Adrenal gland (tissue), 5 donors: ENCODE results near the gene RAB1B.

Experiments
- POLR2A ChIP-seq, 2 donors: fragments of 450-650 bp; IDR thresholded peaks; one replicate each; pipeline ENCODE4 v1.6.1; 2017; ENCODE audit warnings: antibody characterized with exemption in 2 of 2, mild to moderate bottlenecking in 2 of 2, moderate library complexity in 1 of 2
- TF ChIP-seq, protein P1 (sequence below), 6 experiments: fragments of 450-650 bp in 4 of 6; fragments of 200-600 bp in 2 of 6; sonication (generic) in 1 of 6; IDR thresholded peaks; 1 replicate in 5 of 6; 2 replicates in 1 of 6; pipeline versions ENCODE4 v1.5.1 to v1.8.0; 2016 to 2021; ENCODE audit warnings: antibody characterized with exemption in 6 of 6, mild to moderate bottlenecking in 2 of 6, moderate library complexity in 1 of 6
- donor health status: DM: no; HTN: no; CAD: no.

DNA sequence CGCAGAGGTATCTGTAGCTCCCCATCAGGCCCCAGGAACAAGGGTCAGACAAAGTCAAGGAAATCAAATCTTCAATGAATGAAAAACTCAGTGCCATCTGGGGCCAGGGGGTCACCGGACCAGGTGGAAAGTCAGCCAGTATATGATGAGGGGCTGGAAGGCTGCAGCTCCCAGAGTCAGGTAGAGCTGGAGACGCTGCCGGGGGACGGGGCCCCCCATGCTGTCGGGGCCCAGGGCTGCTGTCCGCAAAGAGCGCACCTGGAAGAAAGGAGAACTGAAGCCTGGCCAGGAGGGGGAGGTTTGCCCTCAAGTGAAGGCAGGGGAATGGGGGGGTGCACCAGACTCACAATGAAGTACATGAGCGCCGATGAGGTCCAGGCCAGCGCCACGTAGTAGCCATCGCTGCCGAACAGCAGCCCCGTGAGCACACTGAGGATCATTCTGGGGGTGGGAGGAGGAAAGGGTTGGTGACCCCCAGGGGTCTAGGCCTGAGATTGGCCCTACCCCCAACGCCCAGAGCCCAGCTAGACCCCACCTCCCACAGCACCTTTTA is 16.2 kb downstream of the RAB1B start:
- TF ChIP-seq, protein P1, sequence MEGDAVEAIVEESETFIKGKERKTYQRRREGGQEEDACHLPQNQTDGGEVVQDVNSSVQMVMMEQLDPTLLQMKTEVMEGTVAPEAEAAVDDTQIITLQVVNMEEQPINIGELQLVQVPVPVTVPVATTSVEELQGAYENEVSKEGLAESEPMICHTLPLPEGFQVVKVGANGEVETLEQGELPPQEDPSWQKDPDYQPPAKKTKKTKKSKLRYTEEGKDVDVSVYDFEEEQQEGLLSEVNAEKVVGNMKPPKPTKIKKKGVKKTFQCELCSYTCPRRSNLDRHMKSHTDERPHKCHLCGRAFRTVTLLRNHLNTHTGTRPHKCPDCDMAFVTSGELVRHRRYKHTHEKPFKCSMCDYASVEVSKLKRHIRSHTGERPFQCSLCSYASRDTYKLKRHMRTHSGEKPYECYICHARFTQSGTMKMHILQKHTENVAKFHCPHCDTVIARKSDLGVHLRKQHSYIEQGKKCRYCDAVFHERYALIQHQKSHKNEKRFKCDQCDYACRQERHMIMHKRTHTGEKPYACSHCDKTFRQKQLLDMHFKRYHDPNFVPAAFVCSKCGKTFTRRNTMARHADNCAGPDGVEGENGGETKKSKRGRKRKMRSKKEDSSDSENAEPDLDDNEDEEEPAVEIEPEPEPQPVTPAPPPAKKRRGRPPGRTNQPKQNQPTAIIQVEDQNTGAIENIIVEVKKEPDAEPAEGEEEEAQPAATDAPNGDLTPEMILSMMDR (IDR thresholded peaks at IDR 0.05), result no peak
- TF ChIP-seq POLR2A (IDR thresholded peaks at IDR 0.05), result no peak
